GM12873 (cell line): ENCODE measurements around the gene ELMO3.

ENCODE experiments used
- CTCF ChIP-seq: IDR thresholded peaks from 2 replicates; pipeline ENCODE4 v1.5.1; 2012; ENCODE audit warnings: low read depth, mild to moderate bottlenecking, moderate library complexity, low read length, control low read depth; ENCODE audit not compliant: insufficient read depth; ENCODE audit errors: missing control alignments

Gene ELMO3

GRCh38 chr16:67181346-67181745 lies 17.6 kb upstream of the ELMO3 start:
- no peak for TF ChIP-seq CTCF

GRCh38 chr16:67182288-67182687 lies 16.6 kb upstream of the ELMO3 start:
- no peak for TF ChIP-seq CTCF

- TF ChIP-seq CTCF: no peak
Observed at GRCh38 chr16:67183284-67183626, 15.7 kb upstream of the ELMO3 start.

GRCh38 chr16:67183627-67184452 lies 15.1 kb upstream of the ELMO3 start, which contains the start of gene MATCAP1:
MATCAP1 (minus strand) TSS chr16:67183963; CDS start chr16:67180610, 3,353 bp downstream.
- no peak for TF ChIP-seq CTCF

GRCh38 chr16:67184453-67184994 lies 14.4 kb upstream of the ELMO3 start:
- TF ChIP-seq CTCF: no peak

- TF ChIP-seq CTCF: peak; percentile 90
Observed at GRCh38 chr16:67184995-67185650, 13.8 kb upstream of the ELMO3 start.

GRCh38 chr16:67185651-67186134 lies 13.2 kb upstream of the ELMO3 start:
- no peak for TF ChIP-seq CTCF
